DND-41 (cell line): ENCODE measurements around the gene COL4A1.

Experiments
- ATAC-seq: fragments of 200-7000 bp; cut with Tn5 transposase; 3 replicates; pipeline ENCODE4 v1.9.1; 2021; ENCODE audit warnings: low read depth; ENCODE audit not compliant: insufficient read depth
- DNase-seq: peaks from one replicate; pipeline ENCODE4 v3.0.0-alpha.2; 2020
- H2AFZ ChIP-seq: 2 replicates; pipeline ENCODE4 v1.6.0; 2012; ENCODE audit warnings: low read depth, low read length
- H3K27ac ChIP-seq: 2 replicates; pipeline ENCODE4 v1.5.1; 2012; ENCODE audit warnings: low read length, inconsistent platforms
- H3K27me3 ChIP-seq: fragments of 200-600 bp; sonication (generic); 2 replicates; pipeline ENCODE4 v1.6.0; 2012; ENCODE audit warnings: low read length, mild to moderate bottlenecking, inconsistent platforms; ENCODE audit not compliant: insufficient read depth, poor library complexity
- H3K36me3 ChIP-seq: 2 replicates; pipeline ENCODE4 v1.5.1; 2012; ENCODE audit warnings: low read length, inconsistent platforms; ENCODE audit not compliant: insufficient read depth
- H3K4me1 ChIP-seq: 2 replicates; pipeline ENCODE4 v1.5.1; 2012; ENCODE audit warnings: mild to moderate bottlenecking, low read length; ENCODE audit not compliant: insufficient read depth
- H3K4me2 ChIP-seq: 2 replicates; pipeline ENCODE4 v1.6.0; 2012; ENCODE audit warnings: mild to moderate bottlenecking, moderate library complexity, low read length, inconsistent platforms; ENCODE audit not compliant: insufficient read depth
- H3K4me3 ChIP-seq, 2 experiments: fragments of 200-600 bp in 1 of 2; shearing (Covaris generic) in 1 of 2; 2 replicates each; pipeline ENCODE4 v1.5.1; 2012 to 2016; ENCODE audit warnings: inconsistent platforms in 2 of 2, low read length in 2 of 2, mild to moderate bottlenecking in 2 of 2, low read depth in 1 of 2, moderate library complexity in 1 of 2
- H3K79me2 ChIP-seq: 2 replicates; pipeline ENCODE4 v1.6.0; 2012; ENCODE audit warnings: low read length, inconsistent platforms; ENCODE audit not compliant: insufficient read depth
- H3K9ac ChIP-seq: 2 replicates; pipeline ENCODE4 v1.6.0; 2012; ENCODE audit warnings: low read depth, mild to moderate bottlenecking, inconsistent platforms, low read length, moderate library complexity
- H3K9me3 ChIP-seq: 2 replicates; pipeline ENCODE4 v1.5.1; 2012; ENCODE audit warnings: low read length, moderate library complexity, mild to moderate bottlenecking, inconsistent platforms; ENCODE audit not compliant: insufficient read depth, severe bottlenecking
- H4K20me1 ChIP-seq: 2 replicates; pipeline ENCODE4 v1.6.0; 2012; ENCODE audit warnings: low read length; ENCODE audit not compliant: insufficient read depth
- EZH2 ChIP-seq: IDR thresholded peaks from 3 replicates; pipeline ENCODE4 v1.6.1; 2012; ENCODE audit warnings: borderline replicate concordance, low read depth, mild to moderate bottlenecking, moderate library complexity, low read length, inconsistent platforms; ENCODE audit not compliant: severe bottlenecking
- TF ChIP-seq, protein P1 (sequence below): IDR thresholded peaks from 2 replicates; pipeline ENCODE4 v1.5.1; 2012; ENCODE audit warnings: borderline replicate concordance, low read length, moderate library complexity, mild to moderate bottlenecking; ENCODE audit not compliant: poor library complexity, severe bottlenecking; ENCODE audit errors: extremely low read depth

The COL4A1 gene

DNA sequence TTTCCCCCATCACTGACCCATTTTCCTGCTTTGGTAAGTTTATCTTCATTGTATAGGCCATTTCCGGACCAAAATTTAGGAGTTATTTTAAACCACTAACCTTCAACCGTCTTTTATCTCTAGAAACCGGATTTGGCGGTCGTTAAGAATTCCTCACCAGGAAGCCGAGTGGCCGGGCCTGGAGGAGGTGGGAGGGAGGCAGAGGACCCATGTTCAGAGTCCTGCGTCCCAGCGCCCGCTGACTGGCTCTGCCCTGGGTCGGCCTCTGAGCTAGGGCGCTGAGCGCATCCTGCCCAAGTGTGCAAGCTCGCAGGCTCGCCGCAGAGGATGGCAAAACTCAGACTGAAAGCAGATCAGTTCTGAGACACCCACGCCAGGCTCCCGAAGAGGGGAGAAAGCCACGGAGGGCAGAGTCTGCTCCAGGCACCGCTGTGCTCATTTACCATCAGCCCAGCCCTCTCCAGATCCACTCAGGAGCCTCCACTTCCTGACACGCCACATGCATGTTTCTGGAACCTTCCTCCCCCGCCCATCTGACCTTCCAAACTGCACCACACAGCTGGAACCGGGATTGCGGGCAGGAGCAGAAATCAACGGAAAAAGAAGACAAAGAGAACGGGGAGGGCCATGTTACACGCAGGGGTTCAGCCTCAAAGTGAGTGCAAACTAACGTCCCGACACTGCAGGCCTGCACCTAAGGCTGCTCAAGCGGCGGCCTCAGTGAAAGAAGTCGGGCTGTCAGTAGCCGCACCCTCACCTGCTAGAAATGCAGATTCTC is 8.3 kb downstream of the COL4A1 start:
- no peak overlapping the region for H3K27ac ChIP-seq
- H3K36me3 ChIP-seq = no peaks in the 10 kb centered on the region
- H3K79me2 ChIP-seq = no peaks in the 10 kb centered on the region
- no peak overlapping the region for H3K4me3 ChIP-seq
- ATAC-seq = no peak
- 0 out of 2 replicates have a peak, but pooled peaks cover 4% of the 10 kb centered on the region for H4K20me1 ChIP-seq
- no peak overlapping the region for H3K4me2 ChIP-seq
- no peak overlapping the region for H2AFZ ChIP-seq
- no peaks in the 10 kb centered on the region for H3K4me1 ChIP-seq
- no peak overlapping the region for H3K9ac ChIP-seq
- no peak for TF ChIP-seq EZH2
- TF ChIP-seq, protein P1, sequence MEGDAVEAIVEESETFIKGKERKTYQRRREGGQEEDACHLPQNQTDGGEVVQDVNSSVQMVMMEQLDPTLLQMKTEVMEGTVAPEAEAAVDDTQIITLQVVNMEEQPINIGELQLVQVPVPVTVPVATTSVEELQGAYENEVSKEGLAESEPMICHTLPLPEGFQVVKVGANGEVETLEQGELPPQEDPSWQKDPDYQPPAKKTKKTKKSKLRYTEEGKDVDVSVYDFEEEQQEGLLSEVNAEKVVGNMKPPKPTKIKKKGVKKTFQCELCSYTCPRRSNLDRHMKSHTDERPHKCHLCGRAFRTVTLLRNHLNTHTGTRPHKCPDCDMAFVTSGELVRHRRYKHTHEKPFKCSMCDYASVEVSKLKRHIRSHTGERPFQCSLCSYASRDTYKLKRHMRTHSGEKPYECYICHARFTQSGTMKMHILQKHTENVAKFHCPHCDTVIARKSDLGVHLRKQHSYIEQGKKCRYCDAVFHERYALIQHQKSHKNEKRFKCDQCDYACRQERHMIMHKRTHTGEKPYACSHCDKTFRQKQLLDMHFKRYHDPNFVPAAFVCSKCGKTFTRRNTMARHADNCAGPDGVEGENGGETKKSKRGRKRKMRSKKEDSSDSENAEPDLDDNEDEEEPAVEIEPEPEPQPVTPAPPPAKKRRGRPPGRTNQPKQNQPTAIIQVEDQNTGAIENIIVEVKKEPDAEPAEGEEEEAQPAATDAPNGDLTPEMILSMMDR = no peak
- H3K27me3 ChIP-seq = peaks cover 61% of the 10 kb centered on the region
- H3K9me3 ChIP-seq = no peaks in the 10 kb centered on the region
- no peak for DNase-seq

DNA sequence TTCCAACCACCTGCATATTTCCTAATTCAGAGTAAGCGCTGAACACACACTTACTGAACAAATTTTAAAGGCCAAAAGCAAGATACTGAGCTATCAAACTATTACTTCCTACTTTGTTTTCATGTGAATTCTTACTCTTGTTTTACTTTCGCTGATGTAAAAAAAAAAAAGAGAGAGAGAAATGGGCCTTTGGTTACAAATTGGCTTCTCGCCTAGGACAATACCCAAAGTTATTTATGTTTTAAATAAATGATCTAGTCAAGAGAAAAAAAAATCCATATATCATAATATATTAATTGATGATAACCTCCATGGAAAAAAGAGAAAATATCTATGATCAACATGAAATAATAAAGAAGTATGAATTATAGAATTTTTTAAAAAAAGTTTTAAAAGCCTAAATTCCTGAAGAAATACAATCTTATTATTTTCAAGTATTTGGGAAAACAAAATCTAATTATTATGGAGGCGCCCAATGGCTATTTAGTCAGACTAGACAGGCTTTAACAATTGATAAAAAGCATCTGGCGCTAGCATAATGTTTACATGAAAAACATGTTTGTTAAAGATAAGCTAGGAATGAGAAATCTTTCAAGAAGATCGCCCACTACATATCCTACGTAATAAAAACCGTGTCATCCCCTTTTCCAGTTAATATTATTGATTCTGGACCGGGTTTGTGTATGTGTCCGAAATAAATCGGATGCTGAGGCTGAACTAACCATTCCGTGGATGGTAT is 9.0 kb downstream of the COL4A1 start:
- Histone ChIP-seq H4K20me1 (no peaks in the 10 kb centered on the region), H2AFZ (no peak overlapping the region), H3K27me3 (peaks cover 60% of the 10 kb centered on the region), H3K9me3 (no peaks in the 10 kb centered on the region), H3K9ac (no peak overlapping the region), H3K36me3 (no peaks in the 10 kb centered on the region), H3K4me3 (no peak overlapping the region), H3K4me1 (no peaks in the 10 kb centered on the region), H3K79me2 (no peaks in the 10 kb centered on the region), H3K4me2 (no peak overlapping the region), H3K27ac (no peak overlapping the region)
- TF ChIP-seq, protein P1 = no peak
- TF ChIP-seq EZH2 = no peak
- ATAC-seq (no peak), DNase-seq (no peak)

DNA sequence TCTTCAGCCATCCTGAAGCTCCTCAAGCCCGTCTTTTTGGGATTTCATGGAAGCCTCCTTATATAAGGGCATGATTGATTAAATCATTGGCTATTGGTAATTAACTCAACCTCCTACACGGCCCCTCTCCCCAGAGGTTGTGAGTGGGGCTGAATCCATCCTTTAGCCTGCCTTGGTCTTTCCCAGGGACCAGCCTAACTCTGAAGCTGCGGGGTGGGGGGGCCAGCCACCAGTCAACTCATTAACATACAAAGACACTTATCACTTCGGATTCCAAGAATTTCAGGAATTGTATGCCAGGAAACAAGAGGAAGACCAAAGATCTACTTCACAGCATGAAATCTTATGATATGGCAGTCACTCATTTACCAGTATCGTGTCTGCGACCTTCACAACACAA is 9.9 kb downstream of the COL4A1 start:
- Histone ChIP-seq H3K9me3 (no peaks in the 10 kb centered on the region), H2AFZ (no peak overlapping the region), H3K27ac (no peak overlapping the region), H3K36me3 (no peaks in the 10 kb centered on the region), H3K4me3 (no peak overlapping the region), H3K79me2 (no peaks in the 10 kb centered on the region), H3K4me2 (no peak overlapping the region), H3K9ac (no peak overlapping the region), H3K4me1 (no peaks in the 10 kb centered on the region), H3K27me3 (peaks cover 56% of the 10 kb centered on the region), H4K20me1 (no peaks in the 10 kb centered on the region)
- TF ChIP-seq EZH2 = no peak
- TF ChIP-seq, protein P1 = no peak
- ATAC-seq = no peak
- no peak for DNase-seq
